ENCODE measurements around the gene SULF2. TPM values are rescaled to one million over a fixed set of nuclear protein-coding genes. Genes with fewer than 3 reads are reported as not detected.

Gene SULF2
- total and polyA plus RNA-seq, 2 of the 13 experiments (the other 11 are each of a cell fraction or from before 2014, with no cell fraction given), result 7.2 to 50.9 TPM

GRCh38 chr20:47663354-47664067 is 121.8 kb downstream of the SULF2 start (continued):
- TF ChIP-seq ZFP41 (CRISPR knock-in tag; IDR thresholded peaks at IDR 0.05; ENCODE audit: borderline replicate concordance) (no peak), ELF3 (CRISPR knock-in tag; IDR thresholded peaks at IDR 0.05) (peak; percentile 65), ARID5B (CRISPR knock-in tag; IDR thresholded peaks at IDR 0.05) (peak; percentile 38), RBM22 (optimal IDR thresholded peaks at IDR 0.05; ENCODE audit: low read length) (peak; percentile 39), NRL (CRISPR knock-in tag; IDR thresholded peaks at IDR 0.05; ENCODE audit: borderline replicate concordance) (peak; percentile 76), ZNF577 (CRISPR knock-in tag; IDR thresholded peaks at IDR 0.05; ENCODE audit: borderline replicate concordance, low read depth) (no peak), ZFX (CRISPR knock-in tag; IDR thresholded peaks at IDR 0.05; ENCODE audit: low read depth) (peak; percentile 73), HCFC1 (IDR thresholded peaks at IDR 0.05; ENCODE audit: low read depth, low read length) (no peak), SSRP1 (CRISPR knock-in tag; IDR thresholded peaks at IDR 0.05) (peak; percentile 75; the same call in 1 of the 2 replicates), PRDM4 (CRISPR knock-in tag; IDR thresholded peaks at IDR 0.05; ENCODE audit: borderline replicate concordance) (0 out of 2 replicates have a peak, but pooled peaks have one; percentile 43), ATF7-NPFF (CRISPR knock-in tag; IDR thresholded peaks at IDR 0.05; ENCODE audit: low read depth) (no peak), RAD21 (CRISPR knock-in tag; IDR thresholded peaks at IDR 0.05) (peak; percentile 87; the same call in 1 of the 2 replicates), NONO (IDR thresholded peaks at IDR 0.05) (no peak), NONO (CRISPR knock-in tag; conservative IDR thresholded peaks at IDR 0.05) (peak; percentile 56; the same call in 1 of the 2 replicates), MED1 (CRISPR knock-in tag; IDR thresholded peaks at IDR 0.05) (no peak), TAF15 (IDR thresholded peaks at IDR 0.05; ENCODE audit: low read depth, low read length, poor library complexity, severe bottlenecking) (no peak), LCORL (IDR thresholded peaks at IDR 0.05) (no peak), LCORL (CRISPR knock-in tag; IDR thresholded peaks at IDR 0.05) (0 out of 2 replicates have a peak, but pooled peaks have one; percentile 38), XRCC5 (optimal IDR thresholded peaks at IDR 0.05; ENCODE audit: low read length) (peak; percentile 99)
- TF ChIP-seq, protein P1, sequence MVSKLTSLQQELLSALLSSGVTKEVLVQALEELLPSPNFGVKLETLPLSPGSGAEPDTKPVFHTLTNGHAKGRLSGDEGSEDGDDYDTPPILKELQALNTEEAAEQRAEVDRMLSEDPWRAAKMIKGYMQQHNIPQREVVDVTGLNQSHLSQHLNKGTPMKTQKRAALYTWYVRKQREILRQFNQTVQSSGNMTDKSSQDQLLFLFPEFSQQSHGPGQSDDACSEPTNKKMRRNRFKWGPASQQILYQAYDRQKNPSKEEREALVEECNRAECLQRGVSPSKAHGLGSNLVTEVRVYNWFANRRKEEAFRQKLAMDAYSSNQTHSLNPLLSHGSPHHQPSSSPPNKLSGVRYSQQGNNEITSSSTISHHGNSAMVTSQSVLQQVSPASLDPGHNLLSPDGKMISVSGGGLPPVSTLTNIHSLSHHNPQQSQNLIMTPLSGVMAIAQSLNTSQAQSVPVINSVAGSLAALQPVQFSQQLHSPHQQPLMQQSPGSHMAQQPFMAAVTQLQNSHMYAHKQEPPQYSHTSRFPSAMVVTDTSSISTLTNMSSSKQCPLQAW (CRISPR knock-in tag; IDR thresholded peaks at IDR 0.05), result peak; percentile 78; the same call in 1 of the 2 replicates
- TF ChIP-seq, protein P2, sequence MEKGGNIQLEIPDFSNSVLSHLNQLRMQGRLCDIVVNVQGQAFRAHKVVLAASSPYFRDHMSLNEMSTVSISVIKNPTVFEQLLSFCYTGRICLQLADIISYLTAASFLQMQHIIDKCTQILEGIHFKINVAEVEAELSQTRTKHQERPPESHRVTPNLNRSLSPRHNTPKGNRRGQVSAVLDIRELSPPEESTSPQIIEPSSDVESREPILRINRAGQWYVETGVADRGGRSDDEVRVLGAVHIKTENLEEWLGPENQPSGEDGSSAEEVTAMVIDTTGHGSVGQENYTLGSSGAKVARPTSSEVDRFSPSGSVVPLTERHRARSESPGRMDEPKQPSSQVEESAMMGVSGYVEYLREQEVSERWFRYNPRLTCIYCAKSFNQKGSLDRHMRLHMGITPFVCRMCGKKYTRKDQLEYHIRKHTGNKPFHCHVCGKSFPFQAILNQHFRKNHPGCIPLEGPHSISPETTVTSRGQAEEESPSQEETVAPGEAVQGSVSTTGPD (CRISPR knock-in tag; IDR thresholded peaks at IDR 0.05), result no peak

Data from HepG2 (cell line).